ENCODE measurements around the gene PLEKHJ1. TPM values are rescaled to one million over a fixed set of nuclear protein-coding genes. Genes with fewer than 3 reads are reported as not detected.

PLEKHJ1 gene
- total and polyA plus RNA-seq, 4 donors = 22.2 to 44.5 (median 37.0) TPM

- DNase-seq (ENCODE audit: low spot score) = no peak
- TF ChIP-seq YY1 (IDR thresholded peaks at IDR 0.05) (no peak), FOXA1 (IDR thresholded peaks at IDR 0.05) (no peak), EGR1 (IDR thresholded peaks at IDR 0.05; ENCODE audit: low read depth in 2 of 2) (no peak), ZBTB33 (IDR thresholded peaks at IDR 0.05) (no peak), RAD21 (IDR thresholded peaks at IDR 0.05) (no peak), FOXA2 (IDR thresholded peaks at IDR 0.05) (no peak), TAF1 (conservative IDR thresholded peaks at IDR 0.05) (no peak), HNF4A (conservative IDR thresholded peaks at IDR 0.05) (no peak), SP1 (IDR thresholded peaks at IDR 0.05) (no peak), JUND (IDR thresholded peaks at IDR 0.05) (no peak), NR2F2 (IDR thresholded peaks at IDR 0.05) (no peak), GABPA (IDR thresholded peaks at IDR 0.05 in 1 of 2, conservative IDR thresholded peaks at IDR 0.05 in 1 of 2) (no peak), ATF3 (IDR thresholded peaks at IDR 0.05) (no peak), MAX (IDR thresholded peaks at IDR 0.05) (no peak), HNF4G (IDR thresholded peaks at IDR 0.05) (no peak), RXRA (IDR thresholded peaks at IDR 0.05) (no peak), CTCF (IDR thresholded peaks at IDR 0.05; ENCODE audit: low read depth, low read length, missing input control) (no peak), REST (IDR thresholded peaks at IDR 0.05) (no peak)
- Histone ChIP-seq H3K36me3 (ENCODE audit: control insufficient read depth in 4 of 4, insufficient read depth in 3 of 4, low read depth in 1 of 4, low read length in 3 of 4) (peaks cover 0 to 39% (median 14%) of the 10 kb centered on the region in 4 donors), H3K9ac (ENCODE audit: low read depth in 1 of 2, low read length in 2 of 2) (no peak overlapping the region), H3K27ac (ENCODE audit: low read depth in 1 of 2, low read length in 2 of 2) (no peak overlapping the region), H3K9me3 (ENCODE audit: control insufficient read depth in 4 of 4, low read length in 3 of 4) (no peaks in the 10 kb centered on the region), H3K27me3 (ENCODE audit: control insufficient read depth in 4 of 4, insufficient read depth in 4 of 4, low read length in 3 of 4) (no peaks in the 10 kb centered on the region), H3K4me3 (ENCODE audit: low read depth in 1 of 3, low read length in 3 of 3) (no peak overlapping the region), H3K4me1 (ENCODE audit: control insufficient read depth in 4 of 4, insufficient read depth in 4 of 4, low read length in 3 of 4) (peaks cover 7 to 26% (median 13%) of the 10 kb centered on the region in 4 donors)
- 92% methylated on average over 59 of the region's 59 CpGs for WGBS
Measured at GRCh38 chr19:2226051-2226839, 9.9 kb downstream of the PLEKHJ1 start.
